Activated naive CD8-positive, alpha-beta T cell (primary cell): Measurements from ENCODE around the gene RAPGEF1.
"Not testable (repeated sequence)": the region's sequence is repeated elsewhere in the genome, so short reads cannot be mapped to it uniquely, and the experiment has no call there.

Source experiments
- H3K27ac Mint-ChIP-seq: one replicate; pipeline ENCODE4 v1.8.0; 2021; ENCODE audit warnings: mixed read lengths
- H3K27me3 Mint-ChIP-seq: one replicate; pipeline ENCODE4 v1.8.0; 2021; ENCODE audit warnings: mixed read lengths
- H3K36me3 Mint-ChIP-seq: one replicate; pipeline ENCODE4 v1.8.0; 2021; ENCODE audit warnings: mixed read lengths
- H3K4me1 Mint-ChIP-seq: one replicate; pipeline ENCODE4 v1.8.0; 2021; ENCODE audit warnings: low read depth, mixed read lengths
- H3K4me3 Mint-ChIP-seq: one replicate; pipeline ENCODE4 v1.8.0; 2021; ENCODE audit warnings: mild to moderate bottlenecking, mixed read lengths
- H3K9me3 Mint-ChIP-seq: one replicate; pipeline ENCODE4 v1.8.0; 2021; ENCODE audit warnings: low read depth, mixed read lengths

RAPGEF1 gene

GRCh38 chr9:131709771-131710431 lies 30.0 kb downstream of the RAPGEF1 start:
- no peaks in the 10 kb centered on the region for H3K27me3 Mint-ChIP-seq
- peak overlapping the region; percentile 46 for H3K4me3 Mint-ChIP-seq
- peaks cover 70% of the 10 kb centered on the region for H3K4me1 Mint-ChIP-seq
- peak overlapping the region; percentile 36 for H3K27ac Mint-ChIP-seq
- no peaks in the 10 kb centered on the region for H3K9me3 Mint-ChIP-seq
- H3K36me3 Mint-ChIP-seq = peaks cover 3% of the 10 kb centered on the region

GRCh38 chr9:131709010-131709770 lies 30.7 kb downstream of the RAPGEF1 start:
- Mint-ChIP-seq H3K4me1 (peaks cover 74% of the 10 kb centered on the region), H3K27ac (peak overlapping the region; percentile 50)
- not testable (repeated sequence) for H3K9me3 Mint-ChIP-seq, H3K4me3 Mint-ChIP-seq, H3K27me3 Mint-ChIP-seq, H3K36me3 Mint-ChIP-seq

- peaks cover 5% of the 10 kb centered on the region for H3K36me3 Mint-ChIP-seq
- no peak overlapping the region for H3K4me3 Mint-ChIP-seq
- no peaks in the 10 kb centered on the region for H3K27me3 Mint-ChIP-seq
- H3K27ac Mint-ChIP-seq = peak overlapping the region; percentile 80
- no peaks in the 10 kb centered on the region for H3K9me3 Mint-ChIP-seq
- peaks cover 78% of the 10 kb centered on the region for H3K4me1 Mint-ChIP-seq
Observed at GRCh38 chr9:131708226-131709002, 31.5 kb downstream of the RAPGEF1 start.

- no peaks in the 10 kb centered on the region for H3K9me3 Mint-ChIP-seq
- no peaks in the 10 kb centered on the region for H3K27me3 Mint-ChIP-seq
- no peak overlapping the region for H3K4me3 Mint-ChIP-seq
- peak overlapping the region; percentile 80 for H3K27ac Mint-ChIP-seq
- peaks cover 76% of the 10 kb centered on the region for H3K4me1 Mint-ChIP-seq
- peaks cover 5% of the 10 kb centered on the region for H3K36me3 Mint-ChIP-seq
Observed at GRCh38 chr9:131707733-131708157, 32.1 kb downstream of the RAPGEF1 start.

GRCh38 chr9:131707050-131707449 lies 32.8 kb downstream of the RAPGEF1 start:
- Mint-ChIP-seq H3K9me3 (no peaks in the 10 kb centered on the region), H3K27me3 (no peaks in the 10 kb centered on the region), H3K4me1 (peaks cover 74% of the 10 kb centered on the region), H3K36me3 (peaks cover 5% of the 10 kb centered on the region), H3K4me3 (no peak overlapping the region), H3K27ac (no peak overlapping the region)

GRCh38 chr9:131706608-131706970 lies 33.3 kb downstream of the RAPGEF1 start:
- Mint-ChIP-seq H3K4me3 (no peak overlapping the region), H3K27me3 (no peaks in the 10 kb centered on the region), H3K36me3 (peaks cover 5% of the 10 kb centered on the region), H3K27ac (no peak overlapping the region), H3K9me3 (no peaks in the 10 kb centered on the region), H3K4me1 (peaks cover 74% of the 10 kb centered on the region)

GRCh38 chr9:131704988-131705387 lies 34.9 kb downstream of the RAPGEF1 start:
- no peak overlapping the region for H3K4me3 Mint-ChIP-seq
- no peaks in the 10 kb centered on the region for H3K9me3 Mint-ChIP-seq
- H3K27me3 Mint-ChIP-seq = no peaks in the 10 kb centered on the region
- peaks cover 8% of the 10 kb centered on the region for H3K36me3 Mint-ChIP-seq
- no peak overlapping the region for H3K27ac Mint-ChIP-seq
- peaks cover 75% of the 10 kb centered on the region for H3K4me1 Mint-ChIP-seq

GRCh38 chr9:131704141-131704983 lies 35.5 kb downstream of the RAPGEF1 start:
- H3K4me3 Mint-ChIP-seq = no peak overlapping the region
- H3K27me3 Mint-ChIP-seq = no peaks in the 10 kb centered on the region
- peaks cover 74% of the 10 kb centered on the region for H3K4me1 Mint-ChIP-seq
- H3K36me3 Mint-ChIP-seq = peaks cover 9% of the 10 kb centered on the region
- peak overlapping the region; percentile 29 for H3K27ac Mint-ChIP-seq
- H3K9me3 Mint-ChIP-seq = no peaks in the 10 kb centered on the region

GRCh38 chr9:131703697-131704096 lies 36.2 kb downstream of the RAPGEF1 start:
- no peak overlapping the region for H3K4me3 Mint-ChIP-seq
- H3K4me1 Mint-ChIP-seq = peaks cover 75% of the 10 kb centered on the region
- no peaks in the 10 kb centered on the region for H3K27me3 Mint-ChIP-seq
- H3K27ac Mint-ChIP-seq = no peak overlapping the region
- H3K36me3 Mint-ChIP-seq = peaks cover 9% of the 10 kb centered on the region
- no peaks in the 10 kb centered on the region for H3K9me3 Mint-ChIP-seq

GRCh38 chr9:131702911-131703310 lies 37.0 kb downstream of the RAPGEF1 start:
- H3K4me1 Mint-ChIP-seq = peaks cover 77% of the 10 kb centered on the region
- H3K27me3 Mint-ChIP-seq = no peaks in the 10 kb centered on the region
- no peak overlapping the region for H3K27ac Mint-ChIP-seq
- H3K36me3 Mint-ChIP-seq = peaks cover 9% of the 10 kb centered on the region
- H3K4me3 Mint-ChIP-seq = no peak overlapping the region
- no peaks in the 10 kb centered on the region for H3K9me3 Mint-ChIP-seq

GRCh38 chr9:131701789-131702337 lies 38.0 kb downstream of the RAPGEF1 start:
- H3K36me3 Mint-ChIP-seq = peaks cover 6% of the 10 kb centered on the region
- H3K4me3 Mint-ChIP-seq = no peak overlapping the region
- no peaks in the 10 kb centered on the region for H3K27me3 Mint-ChIP-seq
- no peak overlapping the region for H3K27ac Mint-ChIP-seq
- H3K4me1 Mint-ChIP-seq = peaks cover 77% of the 10 kb centered on the region
- H3K9me3 Mint-ChIP-seq = no peaks in the 10 kb centered on the region

GRCh38 chr9:131701436-131701781 lies 38.5 kb downstream of the RAPGEF1 start:
- Mint-ChIP-seq H3K36me3 (peaks cover 6% of the 10 kb centered on the region), H3K4me3 (no peak overlapping the region), H3K27me3 (no peaks in the 10 kb centered on the region), H3K27ac (peak overlapping the region; percentile 5), H3K4me1 (peaks cover 77% of the 10 kb centered on the region), H3K9me3 (no peaks in the 10 kb centered on the region)

GRCh38 chr9:131700765-131701435 lies 39.0 kb downstream of the RAPGEF1 start:
- Mint-ChIP-seq H3K4me1 (peaks cover 78% of the 10 kb centered on the region), H3K4me3 (no peak overlapping the region), H3K27ac (peak overlapping the region; percentile 5), H3K36me3 (peaks cover 6% of the 10 kb centered on the region), H3K27me3 (no peaks in the 10 kb centered on the region), H3K9me3 (no peaks in the 10 kb centered on the region)

- Mint-ChIP-seq H3K27ac (peak overlapping the region; percentile 35), H3K36me3 (peaks cover 6% of the 10 kb centered on the region), H3K9me3 (no peaks in the 10 kb centered on the region), H3K4me1 (peaks cover 80% of the 10 kb centered on the region), H3K4me3 (no peak overlapping the region), H3K27me3 (no peaks in the 10 kb centered on the region)
Observed at GRCh38 chr9:131700076-131700475, 39.8 kb downstream of the RAPGEF1 start.
